Psoas muscle (tissue), 8 donors: Measurements from ENCODE around the gene HADH. TPM values are rescaled to one million over a fixed set of nuclear protein-coding genes. Genes with fewer than 3 reads are reported as not detected.

Experiments
- ATAC-seq, 4 donors: fragments of 200-7000 bp; cut with Tn5 transposase; one replicate each; pipeline ENCODE4 v1.9.1; 2020; ENCODE audit warnings: moderate library complexity in 3 of 4, mild to moderate bottlenecking in 2 of 4
- DNase-seq, 2 donors: peaks; one replicate each; pipeline ENCODE4 v3.0.0-alpha.2; 2020
- H3K27ac ChIP-seq: fragments of 200-600 bp; one replicate; pipeline ENCODE4 v1.8.0; 2022
- H3K27me3 ChIP-seq, 3 donors: fragments of 200-600 bp in 1 of 3; one replicate each; pipeline versions ENCODE4 v1.6.1 to v1.8.0; 2013 to 2022; ENCODE audit warnings: low read length in 2 of 3, mild to moderate bottlenecking in 2 of 3, moderate library complexity in 1 of 3; ENCODE audit not compliant: insufficient read depth in 3 of 3
- H3K36me3 ChIP-seq, 2 donors: fragments of 200-600 bp in 1 of 2; one replicate each; pipeline versions ENCODE4 v1.6.1 to v1.8.0; 2013 to 2022; ENCODE audit warnings: low read depth in 1 of 2, mild to moderate bottlenecking in 1 of 2, moderate library complexity in 1 of 2; ENCODE audit not compliant: insufficient read depth in 1 of 2
- H3K4me1 ChIP-seq: fragments of 200-600 bp; one replicate; pipeline ENCODE4 v1.8.0; 2022
- H3K4me3 ChIP-seq: fragments of 200-600 bp; one replicate; pipeline ENCODE4 v1.8.0; 2022; ENCODE audit warnings: mild to moderate bottlenecking
- H3K9me3 ChIP-seq: fragments of 200-600 bp; one replicate; pipeline ENCODE4 v1.8.0; 2022
- CTCF ChIP-seq: fragments of 200-600 bp; IDR thresholded peaks from one replicate; pipeline ENCODE4 v1.8.0; 2022; ENCODE audit warnings: antibody characterized with exemption
- WGBS, 3 donors: extraction: QIAGEN DNeasy Blood & Tissue Kit; methylation state at CpG; one replicate each; pipeline versions ENCODE4 v1.1.6 to v1.1.7; 2013; 5-methylcytosine and 5-hydroxymethylcytosine counted together
- intact Hi-C, 2 donors: fragments of 100-400 bp; cut with DNase I; formaldehyde crosslinking; loops; one replicate each; pipeline versions ENCODE4 v1.11.0 to v1.14.2; 2022
- polyA plus RNA-seq, 3 donors: library from polyadenylated mRNA; stranded (reverse); fragments of 200-250 nt; gene quantifications; one replicate each; pipeline ENCODE4 v1.2.3, GENCODE V29; 2013
- total RNA-seq, 4 donors: library from RNA; stranded (reverse); fragmentation: NEBNext Ultra II Directional in 2 of 4; extraction: Animal tissue kit (Norgen Biotek cat#: 25700) in 2 of 4; gene quantifications; one replicate each; pipeline versions ENCODE4 v1.2.1 to v1.2.4, GENCODE V29; 2021 to 2023
- donor health status: healthy with polysubstance abuse.
- donor health status: DM: no; HTN: no; CAD: no; lungs with moderate emphysema.
- donor health status: Bipolar disorder and iron deficiency.
- donor health status: healthy.
- donor health status: DM: yes; HTN: yes; CAD: no.
- donor health status: DM: no; HTN: no; CAD: no.
- donor health status: DM: no; HTN: no; CAD: no.
- donor health status: DM: yes; HTN: yes; CAD: no.

The HADH gene
- total and polyA plus RNA-seq, 7 donors = 26.6 to 150 (median 103) TPM

GRCh38 chr4:108054025-108054638 lies 64.4 kb downstream of the HADH start:
- 82 to 92% (median 87%) methylated on average over 16 of the region's 16 CpGs for WGBS, 3 donors
- H3K4me1 ChIP-seq = no peaks in the 10 kb centered on the region
- H3K9me3 ChIP-seq = no peaks in the 10 kb centered on the region
- no peak overlapping the region for H3K27ac ChIP-seq
- DNase-seq = no peak
- no peak for ATAC-seq
- TF ChIP-seq CTCF = no peak
- H3K27me3 ChIP-seq = no peaks in the 10 kb centered on the region
- intact Hi-C loops = no loop called here
- H3K4me3 ChIP-seq = no peak overlapping the region
- H3K36me3 ChIP-seq = no peaks in the 10 kb centered on the region

GRCh38 chr4:108055787-108056186 lies 66.1 kb downstream of the HADH start:
- no peaks in the 10 kb centered on the region for H3K4me1 ChIP-seq
- H3K27ac ChIP-seq = no peak overlapping the region
- ATAC-seq = no peak
- no peaks in the 10 kb centered on the region for H3K36me3 ChIP-seq
- no peak for TF ChIP-seq CTCF
- no peak overlapping the region for H3K4me3 ChIP-seq
- peaks cover 0 to under 1% (median 0%) of the 10 kb centered on the region in 3 donors for H3K27me3 ChIP-seq
- no peaks in the 10 kb centered on the region for H3K9me3 ChIP-seq
- DNase-seq = no peak
- 88 to 94% (median 90%) methylated on average over 3 of the region's 3 CpGs for WGBS, 3 donors
- intact Hi-C loops = no loop called here

GRCh38 chr4:108056418-108056817 lies 66.7 kb downstream of the HADH start:
- Histone ChIP-seq H3K27ac (no peak overlapping the region), H3K27me3 (peaks cover 0 to 6% (median 0%) of the 10 kb centered on the region in 3 donors), H3K36me3 (no peaks in the 10 kb centered on the region), H3K9me3 (no peaks in the 10 kb centered on the region), H3K4me3 (no peak overlapping the region), H3K4me1 (no peaks in the 10 kb centered on the region)
- ATAC-seq (no peak), DNase-seq (no peak)
- TF ChIP-seq CTCF = no peak
- intact Hi-C loops = no loop called here
- WGBS, 3 donors = 73 to 81% (median 76%) methylated on average over 6 of the region's 6 CpGs

- H3K9me3 ChIP-seq = no peaks in the 10 kb centered on the region
- intact Hi-C loops = no loop called here
- TF ChIP-seq CTCF = no peak
- no peaks in the 10 kb centered on the region for H3K4me1 ChIP-seq
- no peaks in the 10 kb centered on the region for H3K36me3 ChIP-seq
- H3K27ac ChIP-seq = no peak overlapping the region
- H3K27me3 ChIP-seq = peaks cover 0 to 6% (median 0%) of the 10 kb centered on the region in 3 donors
- 66 to 71% (median 69%) methylated on average over 11 of the region's 11 CpGs for WGBS, 3 donors
- ATAC-seq (peak in 1 of 4 donors; percentile 33), DNase-seq (no peak)
- no peak overlapping the region for H3K4me3 ChIP-seq
Measured at GRCh38 chr4:108058685-108059440, 69.2 kb downstream of the HADH start.
